DOHH2 (cell line): Measurements from ENCODE around the gene MED26.

Experiments used
- CTCF ChIP-seq: fragments of 200-600 bp; sonication (generic); IDR thresholded peaks from one replicate; pipeline ENCODE4 v1.5.1; 2014; ENCODE audit warnings: antibody characterized with exemption, mild to moderate bottlenecking, low read depth, low read length; ENCODE audit not compliant: poor library complexity, severe bottlenecking
- EZH2phosphoT487 ChIP-seq: fragments of 200-600 bp; sonication (generic); IDR thresholded peaks from 2 replicates; pipeline ENCODE4 v1.6.1; 2017; ENCODE audit warnings: borderline replicate concordance, mild to moderate bottlenecking, antibody characterized with exemption, low read length, moderate library complexity, mixed read lengths

DNA sequence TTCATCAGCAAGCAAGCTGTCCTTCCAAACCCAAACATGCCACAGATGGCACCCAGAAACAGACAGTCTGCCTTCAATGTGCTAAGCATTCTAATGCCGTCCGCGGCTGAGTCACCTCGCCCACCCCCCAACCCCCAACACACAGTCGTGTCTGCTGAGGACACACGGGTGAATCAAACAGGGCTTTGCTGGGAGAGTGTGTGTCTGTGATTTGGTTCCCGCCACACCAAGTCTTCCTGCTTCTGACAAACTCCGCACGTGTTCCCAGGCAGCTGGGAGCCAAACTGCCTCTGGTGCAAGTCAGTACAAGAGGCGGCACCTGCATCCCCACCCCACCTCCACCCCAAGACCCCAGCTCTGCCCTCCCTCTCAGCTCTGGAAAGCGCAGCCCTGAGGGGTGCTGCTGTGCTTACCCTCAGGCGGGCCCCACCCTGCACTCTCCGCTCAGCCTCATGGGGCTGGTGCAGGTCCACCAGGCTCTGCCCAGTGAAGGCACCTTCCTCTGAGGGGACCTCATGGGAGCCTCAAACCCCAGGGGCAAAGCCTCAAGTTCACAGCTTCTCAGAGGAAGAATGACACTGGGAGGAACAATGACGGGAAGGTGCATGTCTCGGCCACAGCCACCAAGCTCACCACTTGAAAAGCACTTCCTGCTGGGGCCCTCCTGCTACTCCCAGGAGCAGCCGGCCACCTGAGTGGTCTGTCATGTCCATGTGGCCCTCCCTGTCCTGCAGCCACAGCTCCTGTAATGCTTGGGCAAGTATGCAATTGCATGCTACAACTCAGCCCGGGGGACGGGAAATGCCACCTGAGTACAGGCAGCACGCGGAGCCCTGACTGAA is 40.8 kb downstream of the MED26 start:
- TF ChIP-seq CTCF: no peak
- TF ChIP-seq EZH2phosphoT487: no peak
